ENCODE results near the gene DOK7.

The DOK7 gene

GRCh38 chr4:3516061-3516835, 53.1 kb downstream of the DOK7 start:
- TF ChIP-seq ZFX (IDR thresholded peaks at IDR 0.05; ENCODE audit: borderline replicate concordance) (no peak), CTCF (IDR thresholded peaks at IDR 0.05) (no peak)
- no peak overlapping the region for H3K27ac ChIP-seq

- TF ChIP-seq ZFX (IDR thresholded peaks at IDR 0.05; ENCODE audit: borderline replicate concordance) (no peak), CTCF (IDR thresholded peaks at IDR 0.05) (no peak)
- H3K27ac ChIP-seq: no peak overlapping the region
Measured at GRCh38 chr4:3516836-3517730, 54.0 kb downstream of the DOK7 start.

- no peak for TF ChIP-seq CTCF (IDR thresholded peaks at IDR 0.05)
- TF ChIP-seq ZFX (IDR thresholded peaks at IDR 0.05; ENCODE audit: borderline replicate concordance): no peak
- H3K27ac ChIP-seq: no peak overlapping the region
Measured at GRCh38 chr4:3517731-3518510, 54.8 kb downstream of the DOK7 start.

- TF ChIP-seq CTCF (IDR thresholded peaks at IDR 0.05) (no peak), ZFX (IDR thresholded peaks at IDR 0.05; ENCODE audit: borderline replicate concordance) (no peak)
- H3K27ac ChIP-seq: no peak overlapping the region
Measured at GRCh38 chr4:3518511-3518880, 55.4 kb downstream of the DOK7 start.

- no peak overlapping the region for H3K27ac ChIP-seq
- TF ChIP-seq ZFX (IDR thresholded peaks at IDR 0.05; ENCODE audit: borderline replicate concordance) (no peak), CTCF (IDR thresholded peaks at IDR 0.05) (no peak)
Measured at GRCh38 chr4:3518941-3519340, 55.8 kb downstream of the DOK7 start.

GRCh38 chr4:3519468-3520264, 56.6 kb downstream of the DOK7 start:
- no peak for TF ChIP-seq CTCF (IDR thresholded peaks at IDR 0.05)
- no peak for TF ChIP-seq ZFX (IDR thresholded peaks at IDR 0.05; ENCODE audit: borderline replicate concordance)
- H3K27ac ChIP-seq: no peak overlapping the region

All from 22Rv1 (cell line).